ENCODE data around the gene EPHB1. TPM values are rescaled to one million over a fixed set of nuclear protein-coding genes. Genes with fewer than 3 reads are reported as not detected.
"Not testable (repeated sequence)": the region's sequence is repeated elsewhere in the genome, so short reads cannot be mapped to it uniquely, and the experiment has no call there.

The EPHB1 gene
- total RNA-seq, 1 donor from 2014 or later = 0.72 TPM

DNA sequence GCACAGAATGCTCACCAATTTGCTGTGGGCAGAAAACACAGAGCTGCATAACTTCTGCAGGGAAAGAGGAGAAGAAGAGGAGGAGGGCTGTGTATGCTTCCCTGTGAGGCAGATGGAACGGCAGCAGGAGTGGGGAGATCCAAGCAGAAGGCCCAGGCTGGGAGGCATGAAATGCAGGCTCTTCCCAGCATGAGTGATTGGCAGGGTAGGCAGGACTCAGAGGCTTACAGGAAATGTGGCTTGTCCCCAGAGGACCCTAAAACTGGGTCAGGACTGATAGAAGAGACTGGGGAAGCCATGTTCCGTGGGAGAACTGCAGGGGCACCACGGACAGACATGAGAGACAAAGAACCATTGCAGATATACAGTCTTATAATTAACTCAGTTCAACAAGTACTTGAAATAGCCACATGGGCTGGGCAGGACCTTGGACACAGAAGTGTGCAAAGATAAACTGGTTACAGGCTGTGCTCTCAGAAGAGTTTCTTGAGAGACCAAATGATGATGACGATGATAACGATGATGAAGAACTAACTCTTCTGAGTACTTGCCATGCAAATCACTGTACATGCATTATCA is 286.9 kb downstream of the EPHB1 start:
- DNase-seq (ENCODE audit: low spot score) = no peak

GRCh38 chr3:135082706-135083105 is 287.6 kb downstream of the EPHB1 start:
- no peak for DNase-seq (ENCODE audit: low spot score)

DNA sequence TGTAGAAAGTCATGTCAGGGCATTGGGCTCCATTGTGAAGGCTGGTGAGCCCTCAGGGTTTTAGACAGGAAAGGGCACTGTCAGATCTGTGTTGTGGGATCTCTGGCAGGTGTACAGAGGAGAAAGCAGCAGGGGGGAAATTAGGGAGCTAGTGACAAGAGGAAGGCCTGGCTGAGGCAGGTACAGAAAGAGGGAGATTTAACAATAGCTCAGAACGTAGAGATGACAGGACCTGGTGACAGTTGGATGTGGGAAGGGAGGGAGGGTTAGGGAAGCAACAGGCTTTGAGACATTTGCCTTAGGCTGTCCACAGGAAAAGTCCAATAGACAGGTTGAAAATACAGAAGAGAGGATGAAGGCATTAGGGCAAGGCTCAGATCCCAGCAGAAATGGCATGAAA is 288.1 kb downstream of the EPHB1 start:
- DNase-seq (ENCODE audit: low spot score) = no peak

DNA sequence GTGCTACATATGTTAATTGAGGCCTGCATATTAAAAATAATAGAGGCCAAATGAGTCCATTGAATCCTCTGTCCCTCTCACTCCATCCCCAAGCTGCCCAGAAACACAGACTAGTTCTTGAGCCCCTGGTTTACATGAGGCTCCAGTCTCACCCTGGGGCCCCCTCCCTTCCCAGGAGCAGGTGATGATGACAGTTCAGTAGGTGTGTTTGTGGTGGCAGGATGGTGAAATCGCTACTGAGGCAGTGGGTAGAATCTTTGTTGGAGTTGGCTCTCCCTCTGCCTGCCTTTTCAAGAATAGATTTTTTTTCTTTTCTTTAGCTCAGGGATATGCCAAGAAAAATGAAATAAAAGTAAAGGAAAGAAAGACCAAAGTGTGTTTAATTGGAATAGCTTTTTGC is 288.7 kb downstream of the EPHB1 start:
- no peak for DNase-seq (ENCODE audit: low spot score)

GRCh38 chr3:135084405-135084804 is 289.3 kb downstream of the EPHB1 start:
- no peak for DNase-seq (ENCODE audit: low spot score)

DNA sequence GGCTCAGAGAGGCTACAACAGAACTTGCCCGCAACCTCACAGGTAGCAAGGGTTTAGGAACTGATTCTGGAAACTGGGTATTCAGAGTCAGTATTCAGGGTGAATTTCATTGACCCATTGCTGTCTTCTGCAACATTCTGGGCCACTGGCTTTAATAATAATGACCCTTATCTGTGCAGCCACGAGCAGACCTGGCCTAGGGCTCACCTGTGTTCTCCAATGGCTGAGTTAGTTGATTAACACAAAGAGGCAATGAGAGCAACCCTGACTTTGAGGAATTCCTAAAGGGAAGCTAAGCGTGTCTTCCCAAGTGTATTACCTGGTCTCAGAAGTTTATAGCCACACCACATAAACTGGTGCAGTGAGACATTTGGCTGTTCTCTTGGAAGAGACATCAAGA is 289.9 kb downstream of the EPHB1 start:
- DNase-seq (ENCODE audit: low spot score) = no peak

GRCh38 chr3:135085652-135086436 is 290.8 kb downstream of the EPHB1 start:
- DNase-seq (ENCODE audit: low spot score) = no peak

DNA sequence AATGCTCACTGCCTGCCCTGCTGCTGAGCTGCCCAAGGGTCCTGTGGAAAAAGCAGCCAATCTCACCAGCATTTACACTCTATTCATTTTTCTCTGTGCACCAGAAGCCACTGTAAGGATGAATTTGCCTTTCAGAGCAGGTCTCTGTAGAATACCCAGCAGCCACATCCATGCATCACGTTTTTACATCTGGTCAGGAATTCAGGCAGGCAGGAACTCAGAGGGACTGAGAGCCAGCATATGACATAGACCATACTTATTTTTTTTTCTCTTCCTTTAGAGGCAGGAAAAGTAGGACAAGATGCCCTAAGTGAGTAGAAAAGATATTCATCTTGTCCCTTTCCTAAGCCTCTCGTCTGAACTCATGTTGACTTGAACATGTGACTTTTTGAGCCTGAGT is 292.7 kb downstream of the EPHB1 start:
- no peak for DNase-seq (ENCODE audit: low spot score)

GRCh38 chr3:135089451-135089850 is 294.4 kb downstream of the EPHB1 start:
- no peak for DNase-seq (ENCODE audit: low spot score)

DNA sequence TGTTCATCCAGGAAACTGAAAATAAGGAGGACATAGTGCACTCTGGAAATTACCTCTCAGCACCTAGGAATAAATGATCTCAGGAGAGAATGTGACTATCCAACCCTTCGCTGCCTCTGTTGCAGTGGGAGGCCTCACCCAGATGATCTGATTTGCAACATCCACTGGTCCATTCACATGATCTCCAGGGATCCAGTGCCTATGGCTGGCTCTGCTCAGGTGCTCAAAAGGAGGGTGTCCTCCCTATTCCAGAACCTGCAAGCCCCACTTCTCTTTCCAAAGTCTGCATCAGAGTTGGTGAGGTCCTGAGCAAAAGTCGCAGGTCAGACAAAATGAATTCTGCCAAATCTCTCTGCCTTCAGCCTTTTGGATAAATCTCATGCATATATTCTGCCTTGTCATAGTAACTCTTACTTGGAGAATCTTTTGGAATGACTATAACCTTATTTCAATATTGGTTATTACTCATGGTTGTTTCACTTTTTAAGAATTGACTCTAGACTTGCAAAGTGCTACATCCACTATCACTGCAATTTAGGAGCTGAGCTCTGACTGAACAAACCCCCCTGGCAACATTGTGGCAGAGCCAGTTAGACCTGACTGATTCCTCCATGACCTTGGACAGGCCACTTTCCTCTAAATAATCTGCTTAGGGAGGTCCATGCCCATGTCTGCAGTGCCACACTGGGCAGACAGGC is 295.1 kb downstream of the EPHB1 start:
- no peak for DNase-seq (ENCODE audit: low spot score)

DNA sequence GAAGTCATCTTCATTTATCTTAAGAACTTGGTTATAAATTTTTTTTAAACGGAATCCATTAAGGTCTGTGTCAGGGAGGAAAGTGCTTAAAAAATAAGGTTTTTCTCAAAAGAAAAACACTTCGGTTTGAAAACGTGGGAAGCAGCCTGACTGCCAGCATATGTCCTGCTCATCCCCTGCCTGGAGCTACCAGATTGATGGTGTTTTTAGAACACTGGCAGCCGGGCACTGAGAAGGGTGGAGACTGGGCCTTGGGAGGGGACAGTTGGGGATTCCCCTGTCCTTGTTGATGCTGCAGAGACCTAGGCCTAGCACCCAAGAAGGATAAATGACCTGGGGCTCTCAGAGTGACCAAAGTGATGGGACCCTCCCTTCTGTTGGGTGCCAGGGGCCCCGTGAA is 296.9 kb downstream of the EPHB1 start:
- no peak for DNase-seq (ENCODE audit: low spot score)

DNA sequence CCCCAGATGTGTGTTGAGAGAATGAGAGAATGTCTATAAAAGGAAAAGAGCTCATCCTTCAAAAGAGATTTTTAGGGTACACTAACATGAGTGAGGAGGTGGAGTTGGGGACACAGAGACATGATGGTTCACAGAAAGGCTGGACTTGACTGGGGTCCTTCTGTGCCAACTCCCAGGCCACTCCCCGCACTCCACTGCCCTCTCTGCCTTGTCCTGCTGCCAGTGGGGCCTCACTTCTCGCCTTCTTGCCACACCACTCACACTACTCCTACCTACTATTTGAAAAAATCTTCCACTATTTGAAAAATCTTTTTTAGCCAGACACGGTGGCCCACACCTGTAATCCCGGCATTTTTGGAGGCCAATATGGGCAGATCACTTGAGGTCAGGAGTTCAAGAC is 298.1 kb downstream of the EPHB1 start:
- no peak for DNase-seq (ENCODE audit: low spot score)

GRCh38 chr3:135097276-135097946 is 302.4 kb downstream of the EPHB1 start:
- DNase-seq (ENCODE audit: low spot score) = no peak

DNA sequence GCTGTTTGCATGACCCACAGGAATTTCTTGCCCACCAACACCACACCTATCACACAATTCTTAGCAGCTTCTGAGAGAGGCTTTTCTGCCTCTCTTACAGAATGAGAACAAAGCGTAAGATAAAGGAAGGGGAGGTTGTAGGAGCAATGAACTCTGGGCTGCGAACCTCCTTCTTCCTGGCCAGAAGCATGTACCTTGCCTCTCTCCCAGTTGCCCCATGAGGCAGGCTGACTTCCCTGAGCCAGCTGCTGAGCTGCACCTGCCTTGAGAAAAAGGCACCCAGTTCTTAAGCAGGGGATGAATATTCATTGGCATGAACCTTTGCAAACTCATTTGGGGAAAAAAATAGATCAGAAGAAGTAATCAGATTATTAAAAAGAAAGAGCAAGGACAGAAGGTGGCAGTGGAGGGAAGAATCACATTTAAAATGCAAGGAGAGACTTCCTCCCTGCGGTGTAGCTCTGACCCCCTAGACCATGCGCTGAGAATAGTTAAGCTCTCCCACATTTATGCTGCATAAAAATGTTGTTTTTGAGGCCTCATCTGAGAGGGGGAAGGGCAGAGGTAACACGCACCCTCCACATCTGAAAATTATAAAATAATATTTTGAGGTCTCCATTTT is 304.8 kb downstream of the EPHB1 start:
- DNase-seq (ENCODE audit: low spot score) = no peak

GRCh38 chr3:135100366-135100765 is 305.3 kb downstream of the EPHB1 start:
- DNase-seq (ENCODE audit: low spot score) = no peak

- peak; percentile 36 for DNase-seq (ENCODE audit: low spot score)
Measured at GRCh38 chr3:135103917-135104316, 308.9 kb downstream of the EPHB1 start.

GRCh38 chr3:135106445-135106844 is 311.4 kb downstream of the EPHB1 start:
- DNase-seq (ENCODE audit: low spot score) = peak; percentile 58

DNA sequence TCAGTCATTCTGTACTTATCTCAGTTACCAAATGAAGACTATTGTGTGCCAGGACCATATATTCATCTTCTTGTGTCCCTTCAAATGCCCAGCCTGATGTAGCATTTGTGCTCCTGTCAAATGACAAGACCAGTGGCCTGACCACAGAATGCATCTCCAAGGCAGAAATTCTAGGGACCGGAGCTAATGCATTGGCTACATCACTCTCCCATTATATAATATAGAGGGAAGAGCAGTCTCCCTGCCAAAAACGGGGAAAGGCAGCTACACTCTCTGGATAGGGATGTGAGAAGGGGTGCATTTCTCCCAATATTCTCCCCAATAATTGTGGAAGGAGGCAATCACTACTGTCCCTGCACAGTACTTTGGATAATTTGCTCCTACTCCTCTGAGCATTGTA is 312.0 kb downstream of the EPHB1 start:
- DNase-seq (ENCODE audit: low spot score) = no peak

DNA sequence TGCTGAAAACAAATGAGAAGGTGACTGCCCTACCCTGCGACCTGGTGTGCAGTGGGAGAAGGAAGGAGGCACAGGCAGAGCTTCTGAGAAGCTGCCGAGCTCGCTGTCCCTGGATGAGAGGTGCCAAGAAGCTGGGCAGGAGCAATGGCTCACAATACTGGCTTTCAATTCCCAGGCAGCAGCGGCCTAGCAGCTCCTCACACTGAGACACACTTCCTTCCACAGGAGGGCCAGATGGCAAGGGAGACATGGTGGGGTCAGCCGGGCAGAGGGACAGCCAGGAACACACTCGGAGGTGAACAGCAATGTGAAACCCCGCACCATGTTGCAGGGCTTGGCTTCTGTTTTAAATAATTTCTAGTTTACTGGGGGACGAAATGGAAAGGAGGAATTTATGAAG is 314.6 kb downstream of the EPHB1 start:
- DNase-seq (ENCODE audit: low spot score) = no peak

DNA sequence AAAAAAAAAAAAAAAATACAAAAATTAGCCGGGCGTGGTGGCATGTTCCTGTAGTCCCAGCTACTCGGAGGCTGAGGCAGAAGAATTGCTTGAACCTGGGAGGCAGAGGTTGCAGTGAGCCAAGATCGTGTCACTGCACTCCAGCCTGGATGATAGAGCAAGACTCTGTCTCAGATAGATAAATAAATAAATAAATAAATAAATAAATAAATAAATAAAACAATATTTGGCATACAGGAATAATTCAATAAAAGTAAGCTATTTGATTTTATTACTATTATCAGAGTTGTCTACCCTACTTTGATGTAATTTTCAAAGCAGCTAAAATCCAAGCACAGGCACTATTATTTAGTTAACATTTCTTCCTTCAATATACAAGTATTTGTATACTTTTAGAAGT is 319.5 kb downstream of the EPHB1 start:
- not testable (repeated sequence) for DNase-seq (ENCODE audit: low spot score)

DNA sequence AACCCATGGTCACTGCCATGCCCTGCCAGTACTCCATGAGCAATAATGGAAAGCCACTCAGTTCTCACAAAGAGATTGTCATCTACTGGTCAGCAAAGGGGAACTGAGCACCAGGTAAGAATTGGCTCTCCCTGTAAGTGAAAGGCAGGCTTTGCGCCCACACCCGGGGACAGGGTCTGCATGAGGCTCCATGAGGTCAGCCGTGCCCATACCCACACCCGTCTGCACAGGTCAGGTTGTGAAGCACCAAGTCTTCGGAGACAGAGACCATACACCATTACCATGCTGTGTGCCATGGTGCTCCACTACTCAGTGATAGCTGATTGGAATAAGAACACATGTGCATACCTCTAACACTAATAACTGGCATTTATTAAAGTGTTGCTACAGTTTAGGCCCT is 322.9 kb downstream of the EPHB1 start:
- no peak for DNase-seq (ENCODE audit: low spot score)

GRCh38 chr3:135118792-135119191 is 323.7 kb downstream of the EPHB1 start:
- no peak for DNase-seq (ENCODE audit: low spot score)
